ENCODE measurements around the gene CHST11.

Gene CHST11

GRCh38 chr12:104653730-104654664 is 197.2 kb downstream of the CHST11 start:
- no peak for DNase-seq (ENCODE audit: low read depth in 2 of 2)

GRCh38 chr12:104654665-104655609 is 198.2 kb downstream of the CHST11 start:
- no peak for DNase-seq (ENCODE audit: low read depth in 2 of 2)

GRCh38 chr12:104656383-104656782 is 199.6 kb downstream of the CHST11 start:
- DNase-seq (ENCODE audit: low read depth in 2 of 2) = no peak

GRCh38 chr12:104656921-104657320 is 200.2 kb downstream of the CHST11 start:
- DNase-seq (ENCODE audit: low read depth in 2 of 2) = no peak

- no peak for DNase-seq (ENCODE audit: low read depth in 2 of 2)
Measured at GRCh38 chr12:104657726-104658484, 201.2 kb downstream of the CHST11 start.

GRCh38 chr12:104659058-104659457 is 202.3 kb downstream of the CHST11 start:
- no peak for DNase-seq (ENCODE audit: low read depth in 2 of 2)

GRCh38 chr12:104662203-104662602 is 205.5 kb downstream of the CHST11 start:
- no peak for DNase-seq (ENCODE audit: low read depth in 2 of 2)

- no peak for DNase-seq (ENCODE audit: low read depth in 2 of 2)
Measured at GRCh38 chr12:104662908-104663307, 206.2 kb downstream of the CHST11 start.

- DNase-seq (ENCODE audit: low read depth in 2 of 2) = no peak
Measured at GRCh38 chr12:104664351-104664750, 207.6 kb downstream of the CHST11 start.

GRCh38 chr12:104665296-104665695 is 208.5 kb downstream of the CHST11 start:
- DNase-seq (ENCODE audit: low read depth in 2 of 2) = no peak

- DNase-seq (ENCODE audit: low read depth in 2 of 2) = no peak
Measured at GRCh38 chr12:104667139-104667538, 210.4 kb downstream of the CHST11 start.

- DNase-seq (ENCODE audit: low read depth in 2 of 2) = no peak
Measured at GRCh38 chr12:104668274-104668718, 211.5 kb downstream of the CHST11 start.

GRCh38 chr12:104669089-104669721 is 212.5 kb downstream of the CHST11 start:
- DNase-seq (ENCODE audit: low read depth in 2 of 2) = no peak

GRCh38 chr12:104669851-104670337 is 213.1 kb downstream of the CHST11 start:
- no peak for DNase-seq (ENCODE audit: low read depth in 2 of 2)

GRCh38 chr12:104670439-104671408 is 214.0 kb downstream of the CHST11 start:
- no peak for DNase-seq (ENCODE audit: low read depth in 2 of 2)

GRCh38 chr12:104671409-104672095 is 214.8 kb downstream of the CHST11 start:
- DNase-seq (ENCODE audit: low read depth in 2 of 2) = peak; percentile 72 to 81

- DNase-seq (ENCODE audit: low read depth in 2 of 2) = no peak
Measured at GRCh38 chr12:104672096-104672445, 215.3 kb downstream of the CHST11 start.

- DNase-seq (ENCODE audit: low read depth in 2 of 2) = no peak
Measured at GRCh38 chr12:104672501-104673265, 215.9 kb downstream of the CHST11 start.
